Esophagus squamous epithelium (tissue), 5 donors: ENCODE data around the gene PCSK4. TPM values are rescaled to one million over a fixed set of nuclear protein-coding genes. Genes with fewer than 3 reads are reported as not detected.

ENCODE experiments used
- DNase-seq: peaks from one replicate; lab custom pipeline; 2025; lab: John Stamatoyannopoulos, UW
- H3K27ac ChIP-seq, 4 donors: fragments of 200-600 bp; sonication (generic); one replicate each; pipeline ENCODE4 v1.5.1; 2016 to 2019; ENCODE audit warnings: mild to moderate bottlenecking in 1 of 4
- H3K27me3 ChIP-seq, 4 donors: fragments of 200-600 bp; sonication (generic); 1 replicate in 3 of 4; 2 replicates in 1 of 4; pipeline versions ENCODE4 v1.5.1 to v1.6.0; 2017 to 2021; ENCODE audit warnings: antibody characterized with exemption in 1 of 4
- H3K36me3 ChIP-seq, 3 donors: fragments of 200-600 bp; sonication (generic); one replicate each; pipeline ENCODE4 v1.5.1; 2016 to 2019
- H3K4me1 ChIP-seq, 3 donors: fragments of 200-600 bp; sonication (generic); one replicate each; pipeline ENCODE4 v1.5.1; 2017 to 2019
- H3K4me3 ChIP-seq, 4 donors: fragments of 200-600 bp; sonication (generic); 1 replicate in 3 of 4; 2 replicates in 1 of 4; pipeline ENCODE4 v1.5.1; 2016 to 2019; ENCODE audit warnings: mild to moderate bottlenecking in 2 of 4, moderate library complexity in 1 of 4
- H3K9me3 ChIP-seq, 3 donors: fragments of 200-600 bp; sonication (generic); one replicate each; pipeline ENCODE4 v1.5.1; 2016 to 2019
- POLR2A ChIP-seq, 4 donors: fragments of 450-650 bp; IDR thresholded peaks; one replicate each; pipeline ENCODE4 v1.6.1; 2017; ENCODE audit warnings: antibody characterized with exemption in 4 of 4, mild to moderate bottlenecking in 4 of 4, moderate library complexity in 3 of 4
- WGBS, 2 donors: methylation state at CpG; one replicate each; pipeline ENCODE4 v1.1.5; 2018; 5-methylcytosine and 5-hydroxymethylcytosine counted together
- intact Hi-C: fragments of 100-400 bp; cut with DNase I; formaldehyde crosslinking; loops from one replicate; pipeline ENCODE4 v1.15.0; 2022
- total RNA-seq, 4 donors: library from RNA; depleted of rRNA; stranded (reverse); fragments of >200 nt; gene quantifications; one replicate each; pipeline ENCODE4 v1.1.0, GENCODE V29; 2016
- TF ChIP-seq, protein P1 (sequence below), 6 experiments: fragments of 450-650 bp in 4 of 6; fragments of 200-600 bp in 2 of 6; sonication (generic) in 2 of 6; IDR thresholded peaks; one replicate each; pipeline ENCODE4 v1.5.1; 2016 to 2019; ENCODE audit warnings: antibody characterized with exemption in 6 of 6, mild to moderate bottlenecking in 4 of 6, moderate library complexity in 4 of 6
- donor health status: DM: yes; HTN: yes; CAD: no.

PCSK4 gene
- total RNA-seq, 4 donors from 2014 or later = 0.35 to 5.5 (median 1.1) TPM

- TF ChIP-seq POLR2A (IDR thresholded peaks at IDR 0.05) = no peak
- TF ChIP-seq, protein P1, sequence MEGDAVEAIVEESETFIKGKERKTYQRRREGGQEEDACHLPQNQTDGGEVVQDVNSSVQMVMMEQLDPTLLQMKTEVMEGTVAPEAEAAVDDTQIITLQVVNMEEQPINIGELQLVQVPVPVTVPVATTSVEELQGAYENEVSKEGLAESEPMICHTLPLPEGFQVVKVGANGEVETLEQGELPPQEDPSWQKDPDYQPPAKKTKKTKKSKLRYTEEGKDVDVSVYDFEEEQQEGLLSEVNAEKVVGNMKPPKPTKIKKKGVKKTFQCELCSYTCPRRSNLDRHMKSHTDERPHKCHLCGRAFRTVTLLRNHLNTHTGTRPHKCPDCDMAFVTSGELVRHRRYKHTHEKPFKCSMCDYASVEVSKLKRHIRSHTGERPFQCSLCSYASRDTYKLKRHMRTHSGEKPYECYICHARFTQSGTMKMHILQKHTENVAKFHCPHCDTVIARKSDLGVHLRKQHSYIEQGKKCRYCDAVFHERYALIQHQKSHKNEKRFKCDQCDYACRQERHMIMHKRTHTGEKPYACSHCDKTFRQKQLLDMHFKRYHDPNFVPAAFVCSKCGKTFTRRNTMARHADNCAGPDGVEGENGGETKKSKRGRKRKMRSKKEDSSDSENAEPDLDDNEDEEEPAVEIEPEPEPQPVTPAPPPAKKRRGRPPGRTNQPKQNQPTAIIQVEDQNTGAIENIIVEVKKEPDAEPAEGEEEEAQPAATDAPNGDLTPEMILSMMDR (IDR thresholded peaks at IDR 0.05) = no peak
- no peaks in the 10 kb centered on the region for H3K27me3 ChIP-seq
- 85% methylated on average over 5 of the region's 24 CpGs; no CpG with 5 or more reads in 1 of the 2 donors for WGBS, 2 donors
Observed at GRCh38 chr19:1431759-1432506, 58.2 kb downstream of the PCSK4 start.

More at GRCh38 chr19:1431759-1432506, 58.2 kb downstream of the PCSK4 start:
- DNase-seq = no peak
- Histone ChIP-seq H3K4me3 (no peak overlapping the region), H3K36me3 (peaks cover 29 to 96% (median 68%) of the 10 kb centered on the region in 3 donors), H3K27ac (no peak overlapping the region), H3K9me3 (no peaks in the 10 kb centered on the region), H3K4me1 (peaks cover 0 to 24% (median 0%) of the 10 kb centered on the region in 3 donors)
- intact Hi-C loops = no loop called here

Other genes starting within 250 kb of the PCSK4 start
- 100 to 1,000 TPM in 3 of 4 donors, 10 to 100 TPM in 1; 83.4 to 171 (median 132) TPM for gene ATP5F1D, start 248.6 kb downstream of the PCSK4 start, total RNA-seq
- 10 to 100 TPM; 12.4 to 65.0 (median 40.4) TPM for gene MIDN, start 241.8 kb downstream of the PCSK4 start, total RNA-seq
- gene CIRBP, start 221.0 kb downstream of the PCSK4 start, total RNA-seq = 100 to 1,000 TPM; 116 to 415 (median 238) TPM
- gene FAM174C, start 214.8 kb downstream of the PCSK4 start, total RNA-seq = 10 to 100 TPM; 31.5 to 69.8 (median 50.5) TPM
- not detected for gene EFNA2, start 204.5 kb downstream of the PCSK4 start, total RNA-seq
- gene NDUFS7, start 106.4 kb downstream of the PCSK4 start, total RNA-seq = 100 to 1,000 TPM; 124 to 191 (median 165) TPM
- gene GAMT, start 88.8 kb downstream of the PCSK4 start, total RNA-seq = 10 to 100 TPM in 3 of 4 donors, 1 to 10 TPM in 1; 2.4 to 40.0 (median 13.1) TPM
- gene DAZAP1, start 82.8 kb downstream of the PCSK4 start, total RNA-seq = 10 to 100 TPM; 60.2 to 76.0 (median 69.0) TPM
- 1,000 to 10,000 TPM; 2,502 to 3,774 (median 3,129) TPM for gene RPS15, start 52.0 kb downstream of the PCSK4 start, total RNA-seq
- gene APC2, start 40.2 kb downstream of the PCSK4 start, total RNA-seq = under 1 TPM in 1 of 4 donors, not detected in 3; under 0.01 TPM
- 10 to 100 TPM; 17.8 to 24.5 (median 23.0) TPM for gene C19orf25, start 11.1 kb downstream of the PCSK4 start, total RNA-seq
- 10 to 100 TPM in 2 of 4 donors, 1 to 10 TPM in 2; 5.7 to 13.8 (median 9.4) TPM for gene REEP6, start 831 bp upstream of the PCSK4 start, total RNA-seq
- gene ADAMTSL5, start 22.7 kb upstream of the PCSK4 start, total RNA-seq = 10 to 100 TPM; 13.5 to 20.8 (median 18.8) TPM
- gene PLK5, start 33.7 kb upstream of the PCSK4 start, total RNA-seq = under 1 TPM in 2 of 4 donors, not detected in 2; 0.19 to 0.66 TPM
- gene MEX3D, start 78.0 kb upstream of the PCSK4 start, total RNA-seq = 10 to 100 TPM; 21.4 to 26.6 (median 23.0) TPM
- 10 to 100 TPM; 74.8 to 87.9 (median 84.3) TPM for gene MBD3, start 102.5 kb upstream of the PCSK4 start, total RNA-seq
- gene UQCR11, start 115.1 kb upstream of the PCSK4 start, total RNA-seq = 10 to 100 TPM; 47.1 to 74.4 (median 59.1) TPM
- gene TCF3, start 162.3 kb upstream of the PCSK4 start, total RNA-seq = 10 to 100 TPM; 29.9 to 66.0 (median 47.9) TPM